H9 (cell line): ENCODE results near the gene ZNF214. TPM values are rescaled to one million over a fixed set of nuclear protein-coding genes. Genes with fewer than 3 reads are reported as not detected.
"Not testable (repeated sequence)": the region's sequence is repeated elsewhere in the genome, so short reads cannot be mapped to it uniquely, and the experiment has no call there.

ENCODE experiments used
- DNase-seq: peaks from one replicate; pipeline ENCODE4 v3.0.0-alpha.2; 2017
- H2AFZ ChIP-seq: one replicate; pipeline ENCODE4 v1.6.1; 2013; ENCODE audit warnings: mild to moderate bottlenecking, low read length, control low read depth, moderate library complexity
- H2AK5ac ChIP-seq: 2 replicates; pipeline ENCODE4 v1.6.1; 2013; ENCODE audit warnings: low read length, control low read depth, mixed read lengths; ENCODE audit not compliant: insufficient read length
- H2BK120ac ChIP-seq: one replicate; pipeline ENCODE4 v1.6.1; 2013; ENCODE audit warnings: low read depth, mild to moderate bottlenecking, low read length, control low read depth, inconsistent platforms; ENCODE audit not compliant: poor library complexity, severe bottlenecking
- H2BK12ac ChIP-seq: 2 replicates; pipeline ENCODE4 v1.6.1; 2013; ENCODE audit warnings: low read length, control low read depth, mixed read lengths, low read depth; ENCODE audit not compliant: insufficient read length
- H2BK15ac ChIP-seq: 2 replicates; pipeline ENCODE4 v1.6.1; 2013; ENCODE audit warnings: low read depth, low read length, control low read depth
- H2BK20ac ChIP-seq: one replicate; pipeline ENCODE4 v1.6.1; 2013; ENCODE audit warnings: low read depth, mild to moderate bottlenecking, low read length, control low read depth, inconsistent platforms; ENCODE audit not compliant: poor library complexity, severe bottlenecking
- H2BK5ac ChIP-seq: 2 replicates; pipeline ENCODE4 v1.6.1; 2013; ENCODE audit warnings: low read length, control low read depth, mixed read lengths; ENCODE audit not compliant: insufficient read length
- H3K14ac ChIP-seq: 2 replicates; pipeline ENCODE4 v1.6.1; 2013; ENCODE audit warnings: low read length, control low read depth; ENCODE audit not compliant: insufficient read depth
- H3K18ac ChIP-seq: 2 replicates; pipeline ENCODE4 v1.6.1; 2013; ENCODE audit warnings: low read depth, mild to moderate bottlenecking, mixed read lengths, low read length, control low read depth; ENCODE audit not compliant: insufficient read length
- H3K23ac ChIP-seq: 2 replicates; pipeline ENCODE4 v1.6.1; 2013; ENCODE audit warnings: low read length, control low read depth, mixed read lengths, low read depth; ENCODE audit not compliant: insufficient read length
- H3K23me2 ChIP-seq: 2 replicates; pipeline ENCODE4 v1.6.1; 2013; ENCODE audit warnings: low read depth, mild to moderate bottlenecking, mixed read lengths, low read length, control low read depth; ENCODE audit not compliant: insufficient read length, poor library complexity, severe bottlenecking
- H3K27ac ChIP-seq: 2 replicates; pipeline ENCODE4 v1.5.1; 2013; ENCODE audit warnings: low read length, control low read depth, mixed read lengths, low read depth; ENCODE audit not compliant: insufficient read length
- H3K27me3 ChIP-seq: 2 replicates; pipeline ENCODE4 v1.6.1; 2013; ENCODE audit warnings: low read length, control low read depth, inconsistent platforms; ENCODE audit not compliant: insufficient read depth
- H3K4ac ChIP-seq: 2 replicates; pipeline ENCODE4 v1.6.1; 2013; ENCODE audit warnings: low read depth, mild to moderate bottlenecking, control low read depth, inconsistent platforms, low read length, moderate library complexity
- H3K4me1 ChIP-seq: 2 replicates; pipeline ENCODE4 v1.6.1; 2013; ENCODE audit warnings: low read length, control low read depth, inconsistent platforms; ENCODE audit not compliant: insufficient read depth
- H3K4me2 ChIP-seq: 2 replicates; pipeline ENCODE4 v1.6.1; 2013; ENCODE audit warnings: low read length, control low read depth, mixed read lengths; ENCODE audit not compliant: insufficient read length, insufficient read depth
- H3K56ac ChIP-seq: 2 replicates; pipeline ENCODE4 v1.6.1; 2013; ENCODE audit warnings: low read depth, mild to moderate bottlenecking, mixed read lengths, low read length, control low read depth; ENCODE audit not compliant: insufficient read length
- H3K79me1 ChIP-seq: 2 replicates; pipeline ENCODE4 v1.6.1; 2013; ENCODE audit warnings: low read depth, mild to moderate bottlenecking, moderate library complexity, low read length, control low read depth, inconsistent platforms; ENCODE audit not compliant: insufficient read depth, poor library complexity, severe bottlenecking
- H3K79me2 ChIP-seq: 2 replicates; pipeline ENCODE4 v1.6.1; 2013; ENCODE audit warnings: low read length, control low read depth, inconsistent platforms; ENCODE audit not compliant: insufficient read depth
- H3K9ac ChIP-seq: 2 replicates; pipeline ENCODE4 v1.6.1; 2013; ENCODE audit warnings: low read length, control low read depth, mixed read lengths; ENCODE audit not compliant: insufficient read length; ENCODE audit errors: extremely low read depth
- H3K9me3 ChIP-seq: one replicate; pipeline ENCODE4 v1.6.1; 2013; ENCODE audit warnings: low read depth, low read length, inconsistent platforms; ENCODE audit not compliant: control insufficient read depth
- H3T11ph ChIP-seq: one replicate; pipeline ENCODE4 v1.6.1; 2013; ENCODE audit warnings: mild to moderate bottlenecking, low read length, control low read depth, inconsistent platforms
- H4K20me1 ChIP-seq: one replicate; pipeline ENCODE4 v1.6.1; 2013; ENCODE audit not compliant: control insufficient read depth, insufficient read length, insufficient read depth
- H4K5ac ChIP-seq: 2 replicates; pipeline ENCODE4 v1.6.1; 2013; ENCODE audit warnings: low read depth, mild to moderate bottlenecking, mixed read lengths, low read length, control low read depth; ENCODE audit not compliant: insufficient read length
- H4K8ac ChIP-seq: replicated peaks from 2 replicates; pipeline ENCODE4 v1.6.1; 2013; ENCODE audit warnings: low read length, control low read depth, mixed read lengths, low read depth; ENCODE audit not compliant: insufficient read length
- H4K91ac ChIP-seq: 2 replicates; pipeline ENCODE4 v1.6.1; 2013; ENCODE audit warnings: low read depth, mild to moderate bottlenecking, moderate library complexity, mixed read lengths, low read length, control low read depth; ENCODE audit not compliant: insufficient read length
- H3K27ac Mint-ChIP-seq, 3 experiments: 2 replicates in 2 of 3; 3 replicates in 1 of 3; pipeline ENCODE4 v1.8.0; 2020 to 2021; ENCODE audit warnings: mixed read lengths in 3 of 3, mild to moderate bottlenecking in 1 of 3, moderate library complexity in 1 of 3
- H3K27me3 Mint-ChIP-seq: 2 replicates; pipeline ENCODE4 v1.8.0; 2021; ENCODE audit warnings: low read depth, mild to moderate bottlenecking, moderate library complexity, mixed read lengths
- H3K36me3 Mint-ChIP-seq, 3 experiments: 2 replicates in 2 of 3; 3 replicates in 1 of 3; pipeline ENCODE4 v1.8.0; 2020 to 2021; ENCODE audit warnings: low read depth in 3 of 3, mixed read lengths in 3 of 3; ENCODE audit not compliant: insufficient read depth in 1 of 3
- H3K4me1 Mint-ChIP-seq, 2 experiments: 2 replicates each; pipeline ENCODE4 v1.8.0; 2020; ENCODE audit warnings: mixed read lengths in 2 of 2
- H3K4me3 Mint-ChIP-seq, 2 experiments: 2 replicates in 1 of 2; 3 replicates in 1 of 2; pipeline ENCODE4 v1.8.0; 2020 to 2021; ENCODE audit warnings: mild to moderate bottlenecking in 2 of 2, mixed read lengths in 2 of 2, moderate library complexity in 1 of 2
- H3K9me3 Mint-ChIP-seq, 2 experiments: 2 replicates in 1 of 2; 3 replicates in 1 of 2; pipeline ENCODE4 v1.8.0; 2020; ENCODE audit warnings: mild to moderate bottlenecking in 2 of 2, mixed read lengths in 2 of 2, moderate library complexity in 1 of 2
- WGBS: extraction: QIAGEN DNeasy Blood & Tissue Kit; methylation state at CpG from one replicate; pipeline ENCODE4 v1.1.7; 2013; ENCODE audit warnings: missing lambda C conversion rate, low lambda C conversion rate, mixed read lengths; ENCODE audit not compliant: insufficient read length; ENCODE audit errors: extremely low coverage; 5-methylcytosine and 5-hydroxymethylcytosine counted together
- total RNA-seq: library from RNA; stranded (reverse); gene quantifications from 2 replicates; pipeline ENCODE4 v1.2.1, GENCODE V29; 2021
- TF ChIP-seq, protein P1 (sequence below): fragments of 200-600 bp; sonication (generic); conservative IDR thresholded peaks from 3 replicates; pipeline ENCODE4 v1.8.0; 2021; ENCODE audit warnings: antibody characterized with exemption, mild to moderate bottlenecking

ZNF214 gene
- total RNA-seq, 1 experiment from 2014 or later: 4.0 TPM

DNA sequence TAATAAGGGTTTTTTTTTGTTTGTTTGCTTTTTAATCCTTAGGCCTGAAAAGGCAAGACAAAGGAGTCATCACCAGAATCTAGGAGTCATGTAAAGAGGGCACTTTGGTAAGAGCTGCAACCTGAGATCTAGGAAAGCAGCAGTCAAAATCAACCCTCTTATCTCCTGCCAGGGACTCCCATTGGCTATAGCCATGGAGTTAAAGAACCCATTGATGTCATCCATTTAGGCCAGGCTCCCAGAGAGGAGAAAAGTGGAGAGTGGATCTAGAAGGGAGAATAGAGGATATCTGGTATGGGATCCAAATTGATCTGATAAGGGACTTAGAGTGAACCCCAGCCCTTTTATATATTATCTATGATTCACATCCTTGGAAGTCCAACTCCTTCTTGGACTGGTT, 58.0 kb downstream of the ZNF214 start:
- no peaks in the 10 kb centered on the region for H3K27me3 Mint-ChIP-seq
- Histone ChIP-seq H3K9ac (no peak overlapping the region), H2BK5ac (no peak overlapping the region), H2BK12ac (no peak overlapping the region), H2AK5ac (no peak overlapping the region), H4K91ac (no peak overlapping the region), H3K14ac (no peak overlapping the region), H3K4ac (no peak overlapping the region), H3K79me2 (no peaks in the 10 kb centered on the region), H4K8ac (no peak overlapping the region), H3K79me1 (no peaks in the 10 kb centered on the region), H3T11ph (no peak overlapping the region), H2BK15ac (no peak overlapping the region), H3K4me1 (no peaks in the 10 kb centered on the region), H2AFZ (no peak overlapping the region), H4K5ac (no peak overlapping the region), H3K27me3 (no peaks in the 10 kb centered on the region), H3K23me2 (no peaks in the 10 kb centered on the region), H3K27ac (no peak overlapping the region), H4K20me1 (no peaks in the 10 kb centered on the region), H2BK120ac (no peak overlapping the region), H3K56ac (no peak overlapping the region), H3K4me2 (no peak overlapping the region), H3K18ac (no peak overlapping the region), H3K9me3 (no peaks in the 10 kb centered on the region), H2BK20ac (no peak overlapping the region), H3K23ac (no peak overlapping the region)
- H3K9me3 Mint-ChIP-seq: peaks cover 2 to 3% of the 10 kb centered on the region in 2 experiments; a peak in 3 of 5 replicates
- H3K4me1 Mint-ChIP-seq: no peaks in the 10 kb centered on the region
- no peak overlapping the region; a peak in 1 of 7 replicates for H3K27ac Mint-ChIP-seq
- no peak for DNase-seq
- H3K36me3 Mint-ChIP-seq: peaks cover 8 to 13% (median 9%) of the 10 kb centered on the region in 3 experiments; a peak in 6 of 7 replicates
- H3K4me3 Mint-ChIP-seq: no peak overlapping the region
- TF ChIP-seq, protein P1, sequence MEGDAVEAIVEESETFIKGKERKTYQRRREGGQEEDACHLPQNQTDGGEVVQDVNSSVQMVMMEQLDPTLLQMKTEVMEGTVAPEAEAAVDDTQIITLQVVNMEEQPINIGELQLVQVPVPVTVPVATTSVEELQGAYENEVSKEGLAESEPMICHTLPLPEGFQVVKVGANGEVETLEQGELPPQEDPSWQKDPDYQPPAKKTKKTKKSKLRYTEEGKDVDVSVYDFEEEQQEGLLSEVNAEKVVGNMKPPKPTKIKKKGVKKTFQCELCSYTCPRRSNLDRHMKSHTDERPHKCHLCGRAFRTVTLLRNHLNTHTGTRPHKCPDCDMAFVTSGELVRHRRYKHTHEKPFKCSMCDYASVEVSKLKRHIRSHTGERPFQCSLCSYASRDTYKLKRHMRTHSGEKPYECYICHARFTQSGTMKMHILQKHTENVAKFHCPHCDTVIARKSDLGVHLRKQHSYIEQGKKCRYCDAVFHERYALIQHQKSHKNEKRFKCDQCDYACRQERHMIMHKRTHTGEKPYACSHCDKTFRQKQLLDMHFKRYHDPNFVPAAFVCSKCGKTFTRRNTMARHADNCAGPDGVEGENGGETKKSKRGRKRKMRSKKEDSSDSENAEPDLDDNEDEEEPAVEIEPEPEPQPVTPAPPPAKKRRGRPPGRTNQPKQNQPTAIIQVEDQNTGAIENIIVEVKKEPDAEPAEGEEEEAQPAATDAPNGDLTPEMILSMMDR: no peak

GRCh38 chr11:6954248-6954647, 65.9 kb downstream of the ZNF214 start:
- not testable (repeated sequence) for H2BK120ac ChIP-seq, H3K79me2 ChIP-seq, H3K9ac ChIP-seq, H2BK5ac ChIP-seq, H3K56ac ChIP-seq, H3K27ac Mint-ChIP-seq, H3K27ac ChIP-seq, H3K79me1 ChIP-seq, H3K27me3 ChIP-seq, H3K4me1 ChIP-seq, H2AFZ ChIP-seq, H4K5ac ChIP-seq, H3T11ph ChIP-seq, H3K14ac ChIP-seq, H3K27me3 Mint-ChIP-seq, H4K20me1 ChIP-seq, H2AK5ac ChIP-seq, H4K91ac ChIP-seq, H2BK20ac ChIP-seq, H3K9me3 ChIP-seq, H3K4me2 ChIP-seq, H3K18ac ChIP-seq, H3K23me2 ChIP-seq, H3K4ac ChIP-seq, DNase-seq, H3K4me1 Mint-ChIP-seq, H2BK12ac ChIP-seq, H4K8ac ChIP-seq, H3K4me3 Mint-ChIP-seq, H3K23ac ChIP-seq, H2BK15ac ChIP-seq
- Mint-ChIP-seq H3K36me3 (peaks cover 31 to 50% (median 48%) of the 10 kb centered on the region in 3 experiments), H3K9me3 (peaks cover 5 to 12% of the 10 kb centered on the region in 2 experiments; a peak in 4 of 5 replicates)
- no CpG with 5 or more reads among the region's 10 CpGs for WGBS
